NCI-H1092 treated with DMSO at 0.1 percent for 48 hours (cell line): Measurements from ENCODE around the gene TET3.
A peak's percentile ranks its signal among the peaks of the same experiment; 100 is the strongest.

ENCODE experiments used
- DNase-seq: peaks from one replicate; lab custom pipeline; 2025; lab: John Stamatoyannopoulos, UW

TET3 gene

DNA sequence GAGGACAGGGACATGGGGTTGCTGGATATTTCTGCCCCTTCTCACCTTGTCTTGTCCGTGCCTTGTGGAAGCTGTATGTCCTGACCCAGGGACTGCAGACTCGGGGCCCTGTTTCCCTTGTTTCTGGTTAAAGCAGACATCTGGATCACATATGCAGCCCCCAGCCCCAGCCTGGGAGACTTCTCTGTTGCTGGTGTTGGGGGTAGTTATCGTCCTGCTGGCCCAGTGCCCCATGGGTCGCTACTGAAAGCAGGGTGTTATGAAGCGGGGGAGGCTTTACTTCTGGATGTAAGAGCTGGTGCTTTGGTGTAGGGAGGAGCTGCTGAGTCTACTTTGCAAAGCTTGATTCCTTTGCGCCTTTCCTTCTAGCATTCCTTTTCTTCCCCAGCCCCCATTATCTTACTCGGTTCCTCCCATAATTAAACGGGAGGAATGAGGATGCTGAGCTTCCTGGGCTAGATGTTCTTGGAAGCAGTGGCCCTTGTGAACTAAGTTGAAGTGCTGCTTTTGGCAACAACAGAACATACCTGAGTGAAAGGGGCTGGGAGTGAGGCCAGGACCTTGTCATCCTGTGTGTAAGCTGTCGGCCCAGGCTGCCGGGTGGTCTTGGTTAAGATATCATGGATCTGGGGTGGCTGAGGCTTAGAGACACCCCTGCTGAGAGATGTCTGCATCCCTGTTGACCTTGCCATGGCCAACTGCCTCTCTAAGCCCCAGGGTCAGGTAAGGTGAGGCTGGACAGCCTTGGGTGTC is 3.4 kb downstream of the TET3 start:
- DNase-seq: no peak

DNA sequence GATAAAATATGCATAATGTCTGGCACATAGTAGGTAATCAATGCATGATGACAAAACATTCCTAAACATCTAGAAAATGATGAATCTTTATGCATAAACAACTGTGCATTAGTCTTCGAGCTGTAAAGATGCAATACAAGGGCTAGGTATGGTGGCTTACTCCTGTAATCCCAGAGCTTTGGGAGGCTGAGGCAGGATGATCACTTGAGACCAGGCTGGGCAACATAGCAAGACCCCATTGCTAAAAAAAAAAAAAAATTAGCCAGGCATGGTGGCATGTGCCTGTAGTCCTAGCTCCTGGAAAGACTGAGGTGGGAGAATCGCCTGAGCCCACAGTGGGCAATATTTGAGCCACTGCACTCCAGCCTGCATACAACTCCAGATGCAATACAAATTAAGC is 5.3 kb downstream of the TET3 start:
- DNase-seq: no peak

DNA sequence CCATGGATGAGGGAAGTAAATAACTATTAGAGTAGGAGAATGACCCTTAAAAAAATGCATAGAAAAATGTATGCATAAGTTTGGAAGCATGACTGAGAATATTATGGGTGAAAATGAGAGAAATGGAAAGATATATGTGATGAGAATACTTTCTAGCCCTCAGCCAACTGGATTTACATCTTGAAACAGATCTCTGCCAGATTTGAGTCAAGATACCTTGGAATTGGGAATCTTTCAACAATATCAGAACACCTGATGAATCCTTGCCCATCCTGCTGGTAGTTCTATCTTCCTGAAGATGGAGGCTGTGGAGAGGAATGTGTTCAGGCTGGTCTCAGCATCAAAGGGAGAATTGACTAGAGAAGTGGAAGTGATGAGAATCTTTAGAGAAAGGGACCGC is 5.8 kb downstream of the TET3 start:
- DNase-seq: no peak

DNA sequence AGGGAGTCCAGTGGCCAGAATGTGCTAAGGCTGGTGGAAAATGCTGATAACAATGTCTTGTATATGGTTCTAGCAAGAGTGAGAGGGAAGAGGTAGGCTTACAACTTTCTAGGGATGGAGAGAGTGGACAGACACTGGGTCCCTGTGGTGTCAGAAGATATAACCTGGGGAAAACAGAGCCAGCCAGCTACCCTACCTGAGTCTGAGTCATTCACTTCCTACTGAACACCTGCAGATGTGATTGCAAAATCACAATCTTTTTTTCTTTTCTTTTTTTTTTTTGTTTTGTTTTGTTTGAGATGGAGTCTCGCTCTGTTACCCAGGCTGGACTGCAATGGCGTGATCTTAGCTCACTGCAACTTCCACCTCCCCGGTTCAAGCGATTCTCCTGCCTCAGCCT is 7.3 kb downstream of the TET3 start:
- DNase-seq: no peak

DNA sequence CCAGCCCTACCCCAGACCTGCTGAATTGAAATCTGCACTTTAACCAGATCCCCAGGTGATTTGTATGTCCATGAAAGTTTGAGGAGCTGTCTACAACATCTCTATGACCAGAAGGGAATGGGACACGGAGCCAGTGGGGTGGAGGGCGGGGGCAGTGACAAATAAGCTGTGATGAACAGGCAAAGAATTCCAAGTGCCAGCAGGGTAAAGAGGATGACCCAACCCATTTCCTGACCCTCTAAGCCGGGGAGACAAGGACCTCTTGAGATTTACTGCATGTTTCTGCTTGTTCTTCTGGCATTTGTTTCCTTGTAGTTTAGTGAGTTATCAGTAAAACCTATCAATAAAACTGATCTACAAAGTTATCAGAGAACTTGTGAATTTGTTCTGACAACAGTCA is 8.7 kb downstream of the TET3 start:
- no peak for DNase-seq

DNA sequence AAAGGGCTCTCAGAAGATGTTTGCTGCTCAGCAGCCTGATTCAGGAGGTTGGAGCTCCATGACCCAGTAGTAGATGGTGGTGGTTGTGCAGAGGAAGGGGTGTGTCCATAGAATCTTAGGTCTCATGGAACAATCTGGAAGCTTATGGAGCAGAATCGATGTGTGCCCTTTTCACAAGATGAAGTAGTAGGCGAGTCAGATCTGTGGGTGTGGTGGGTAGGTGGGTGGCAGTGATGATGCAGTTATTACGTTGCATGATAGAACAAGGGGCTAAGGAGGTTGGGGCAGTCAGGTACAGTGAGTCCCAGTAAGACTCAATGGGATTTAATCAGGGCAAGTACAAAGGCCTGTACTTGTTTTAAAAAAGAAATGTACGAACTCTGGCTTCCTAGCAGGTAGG is 9.1 kb downstream of the TET3 start:
- DNase-seq: no peak

DNA sequence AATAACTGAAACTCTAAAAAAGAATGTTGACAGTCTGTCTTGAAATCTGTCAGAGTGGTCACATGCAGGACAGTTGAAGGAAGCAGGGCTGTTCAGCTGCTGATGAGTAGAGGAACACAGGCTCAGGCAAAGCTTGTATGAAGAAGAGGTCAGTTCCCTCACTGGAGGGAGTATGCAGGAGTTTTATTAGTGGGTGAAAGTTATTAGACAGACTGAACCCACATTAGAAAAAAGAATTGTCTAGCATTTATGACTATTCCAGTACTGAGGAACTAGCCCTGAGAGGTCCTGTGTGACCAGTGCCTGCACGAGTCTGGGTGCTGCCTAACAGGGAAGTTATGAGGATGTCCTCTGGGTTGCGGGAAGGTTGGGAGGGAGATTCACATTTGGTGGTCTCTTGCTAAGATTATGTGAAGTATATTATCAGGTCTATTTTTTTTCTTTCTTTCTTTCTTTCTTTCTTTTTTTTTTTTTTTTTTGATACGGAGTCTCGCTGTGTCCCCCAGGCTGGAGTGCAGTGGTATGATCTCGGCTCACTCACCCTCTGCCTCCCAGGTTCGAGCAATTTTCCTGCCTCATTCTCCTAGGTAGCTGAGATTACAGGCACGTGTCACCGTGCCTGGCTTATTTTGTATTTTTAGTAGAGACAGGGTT is 9.6 kb downstream of the TET3 start:
- DNase-seq: no peak

DNA sequence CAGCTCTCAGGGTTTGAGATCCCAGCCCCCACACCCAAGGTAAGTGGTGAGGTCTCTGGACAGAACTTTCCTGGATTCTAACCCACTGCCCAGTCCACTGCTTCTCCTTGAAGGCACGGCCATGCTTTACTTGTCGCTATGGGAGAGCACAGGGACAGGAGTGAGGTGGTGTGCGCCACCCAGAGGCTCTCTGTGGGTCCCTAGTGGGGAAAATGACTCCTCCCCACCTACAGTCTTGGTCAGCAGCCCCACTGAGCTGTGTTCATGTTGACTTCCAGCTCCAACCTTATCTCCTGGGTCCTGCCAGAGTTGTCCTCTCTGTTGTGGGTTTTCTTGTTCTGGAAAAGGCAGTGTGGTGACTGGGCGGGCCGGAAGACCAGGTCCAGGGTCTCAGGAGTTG is 11.1 kb downstream of the TET3 start:
- no peak for DNase-seq

DNA sequence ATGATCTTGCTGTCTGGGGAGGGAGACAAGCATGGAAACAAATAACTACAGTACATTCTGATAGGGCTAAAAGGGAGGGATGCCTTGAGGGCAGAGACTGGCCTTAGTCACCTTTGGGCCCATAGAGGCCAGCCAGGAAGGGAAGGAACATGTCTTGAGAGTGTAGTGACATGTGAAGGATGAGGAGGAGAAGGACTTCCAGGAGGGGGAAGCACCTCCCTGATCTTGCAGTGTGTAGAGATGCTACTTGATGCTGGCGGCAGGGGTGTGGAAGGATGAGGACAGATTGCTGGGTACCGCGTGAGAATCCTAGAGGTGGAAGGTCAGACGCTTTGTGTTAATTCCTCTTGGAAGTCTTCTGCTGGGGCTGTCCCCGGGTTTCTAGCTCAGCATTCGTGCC is 13.1 kb downstream of the TET3 start:
- DNase-seq: no peak

DNA sequence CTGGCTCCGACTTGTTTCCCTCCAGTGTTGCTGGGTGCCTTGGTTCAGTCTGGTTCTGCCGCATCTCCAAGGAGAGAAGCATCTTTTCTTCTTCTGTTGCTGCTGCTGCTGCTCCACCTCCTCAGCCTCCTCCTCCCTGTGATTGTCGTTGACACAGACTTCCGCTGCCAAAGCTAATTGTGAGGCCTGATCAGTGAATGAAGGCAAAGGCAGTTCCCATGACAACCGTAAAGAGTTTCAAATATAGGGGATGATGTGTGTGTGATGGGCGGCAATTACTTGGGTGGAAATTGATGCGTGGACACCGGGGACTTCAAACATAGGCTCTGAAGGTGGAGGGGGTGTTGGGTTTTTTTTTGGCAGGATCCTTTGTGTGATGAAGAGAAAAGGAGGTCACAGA is 13.7 kb downstream of the TET3 start:
- DNase-seq: no peak

DNA sequence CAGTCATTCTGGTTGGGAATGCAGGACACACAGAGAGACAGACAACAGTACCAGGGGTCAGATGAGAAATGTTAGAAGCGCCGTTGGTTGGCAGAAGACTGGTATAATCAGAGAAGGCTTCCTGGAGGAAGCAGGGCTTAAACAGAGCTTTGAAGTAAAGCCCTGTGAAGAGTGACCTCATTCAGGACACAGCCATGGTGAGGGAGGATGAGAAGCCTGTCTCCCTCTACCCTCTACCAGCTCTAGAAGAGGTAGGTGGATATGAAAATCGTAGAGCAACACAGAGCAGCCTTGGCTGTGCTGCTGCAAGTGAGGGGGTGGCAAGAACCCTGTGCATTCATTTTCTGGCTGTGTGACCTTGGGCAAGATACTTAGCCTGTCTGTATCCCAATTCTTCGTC is 14.2 kb downstream of the TET3 start:
- DNase-seq: no peak

DNA sequence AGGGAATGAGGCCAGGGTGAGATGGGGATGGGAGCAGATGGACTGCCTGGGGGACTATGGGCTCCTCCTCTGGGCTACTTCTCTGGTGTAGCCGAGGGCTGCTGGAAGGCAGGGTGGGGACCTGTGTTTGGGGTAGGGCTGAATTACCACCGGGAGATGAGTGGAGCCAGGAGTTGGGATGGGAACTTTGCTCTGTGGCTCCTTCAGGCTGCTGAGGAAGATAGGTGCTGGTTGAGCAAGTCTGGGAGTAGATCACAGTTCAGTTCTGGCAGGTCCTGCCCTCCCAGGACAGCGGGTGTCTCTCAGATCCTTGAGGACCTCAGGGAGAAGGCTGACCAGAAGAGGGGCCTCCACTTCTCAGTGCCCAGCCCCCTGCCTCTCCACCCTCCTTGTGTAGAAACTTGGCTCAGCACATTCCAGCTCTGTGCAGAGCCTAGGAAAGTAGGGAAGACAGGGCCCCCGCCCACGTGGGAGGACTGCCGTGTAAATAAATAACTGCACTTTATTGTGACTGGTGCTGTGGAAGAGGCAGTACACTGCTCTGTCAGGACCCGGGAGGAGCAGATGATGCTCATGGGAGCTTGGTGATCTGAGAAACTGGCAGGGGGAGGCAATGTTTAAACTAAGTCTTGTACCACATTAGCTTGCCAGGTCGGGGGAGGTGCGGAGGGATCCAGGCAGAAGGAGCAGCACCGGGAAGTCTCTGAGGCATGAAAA is 15.3 kb downstream of the TET3 start:
- DNase-seq: no peak

DNA sequence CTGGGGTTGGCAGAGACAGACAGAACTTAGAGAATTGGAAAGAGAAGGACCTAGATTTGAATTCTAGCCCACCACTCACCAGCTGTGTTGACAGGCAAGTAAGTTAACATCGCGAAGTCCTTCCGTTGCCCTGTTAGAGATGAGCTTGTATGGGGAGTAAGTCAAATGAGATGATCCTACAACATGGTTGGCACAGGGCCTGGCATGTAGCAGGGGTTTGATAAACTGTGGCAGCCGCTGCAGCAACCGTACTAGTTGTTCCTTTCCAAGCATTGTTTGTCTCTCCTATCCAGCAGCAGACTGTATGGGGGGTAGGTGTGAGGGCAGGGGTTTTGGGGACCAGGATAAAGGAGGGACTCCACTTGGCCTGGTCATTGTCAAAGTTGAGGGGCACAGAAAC is 16.0 kb downstream of the TET3 start:
- no peak for DNase-seq

DNA sequence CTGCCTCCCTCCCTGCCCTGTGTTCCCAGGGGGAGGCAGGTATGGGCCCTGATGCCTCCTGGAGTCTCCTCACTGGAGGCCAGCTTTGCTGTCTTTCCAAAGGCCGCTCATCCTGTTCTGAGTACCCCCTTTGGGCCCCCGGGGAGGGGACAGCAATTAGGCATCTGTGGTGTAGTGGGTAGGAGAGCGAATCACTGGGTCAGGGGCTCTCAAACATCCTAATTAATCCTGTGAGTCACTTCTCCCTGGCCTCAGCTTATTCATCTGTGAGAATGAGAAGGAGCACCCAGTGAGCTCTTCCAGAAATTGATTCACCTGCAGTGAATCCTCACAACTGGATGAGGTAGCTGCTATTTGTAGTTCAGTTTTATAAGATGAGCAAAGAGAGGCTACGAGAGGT is 16.4 kb downstream of the TET3 start:
- DNase-seq: no peak

DNA sequence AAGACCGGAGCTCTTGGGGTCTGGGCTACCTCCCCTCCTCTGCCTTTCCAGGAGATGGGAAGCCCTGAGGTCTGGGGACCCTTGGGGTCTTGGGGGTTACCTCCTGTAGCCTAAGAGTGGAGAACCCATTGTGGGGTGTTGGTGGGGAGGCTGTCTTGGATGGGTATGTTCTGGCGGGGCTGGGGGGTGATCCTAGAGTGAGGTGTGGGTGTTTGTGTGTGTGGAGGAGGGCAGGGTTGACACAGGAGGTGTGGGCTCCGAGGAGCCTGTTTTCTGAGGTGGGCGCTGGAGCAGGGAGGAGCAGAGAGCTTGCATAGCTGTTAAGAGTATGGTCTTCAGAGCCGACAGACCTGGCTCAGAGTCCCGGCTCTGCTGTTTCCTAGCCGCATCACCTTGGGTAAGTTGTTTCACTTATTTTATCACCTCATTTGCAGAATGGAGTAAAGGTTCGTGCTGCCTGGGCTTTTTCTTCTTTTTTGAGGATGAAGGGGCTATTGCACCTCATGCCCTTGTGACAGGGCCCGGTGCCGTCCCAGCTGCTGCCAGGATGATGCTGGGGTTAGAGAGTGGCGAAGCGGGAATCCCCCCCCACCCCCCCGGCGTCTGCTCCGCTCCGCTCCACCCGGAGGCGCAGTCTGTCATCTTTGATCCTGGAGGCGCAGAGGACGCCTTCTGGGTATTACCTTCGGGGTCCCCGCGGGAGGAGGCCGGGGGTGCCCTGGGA is 17.2 kb downstream of the TET3 start:
- no peak for DNase-seq

DNA sequence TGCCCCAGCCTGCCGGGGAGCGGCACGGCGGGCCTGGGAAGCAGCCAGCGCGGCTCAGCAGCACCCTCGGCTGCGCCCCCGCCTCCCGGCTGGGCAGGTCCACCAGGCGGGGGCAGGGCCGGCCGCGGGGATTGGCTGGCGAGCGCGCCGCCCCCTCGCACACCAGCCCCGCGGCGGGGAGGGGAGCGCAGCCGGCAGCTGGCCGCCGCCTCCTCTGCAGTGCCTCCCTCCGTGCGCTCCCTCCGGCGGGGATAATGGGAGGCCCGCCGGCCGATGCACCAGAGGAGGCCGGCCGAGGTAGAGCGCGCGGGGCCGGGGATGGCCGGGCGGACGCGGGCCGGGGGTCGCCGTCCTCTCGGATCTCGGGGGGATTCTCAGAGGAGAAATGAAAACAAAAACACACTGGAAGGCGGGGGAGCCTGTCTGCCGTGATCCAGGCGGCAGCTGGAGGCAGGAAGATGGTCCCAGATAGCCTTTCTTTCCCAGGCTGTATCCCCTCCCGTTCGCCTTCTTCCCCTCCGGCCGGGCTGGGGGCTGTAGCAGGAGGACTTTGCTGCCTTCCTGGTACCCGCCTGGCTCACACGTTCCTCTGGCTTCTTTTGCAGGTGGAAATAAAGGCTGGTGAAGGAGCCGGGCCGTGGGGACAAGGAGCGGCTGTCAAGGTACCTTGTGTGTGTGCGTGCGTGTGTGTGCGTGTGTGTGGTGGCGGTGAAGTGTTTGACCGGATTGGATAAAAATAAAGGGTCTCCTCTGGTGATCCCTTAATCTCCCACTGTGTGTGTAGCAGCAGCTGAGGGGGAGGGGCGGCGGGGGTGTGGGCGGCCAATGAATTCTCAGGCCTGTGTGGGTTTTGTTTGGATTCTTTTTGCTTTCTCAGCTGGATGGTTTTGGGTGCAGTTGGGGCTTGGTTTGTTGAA is 18.1 kb downstream of the TET3 start:
- DNase-seq: peak; percentile 68

DNA sequence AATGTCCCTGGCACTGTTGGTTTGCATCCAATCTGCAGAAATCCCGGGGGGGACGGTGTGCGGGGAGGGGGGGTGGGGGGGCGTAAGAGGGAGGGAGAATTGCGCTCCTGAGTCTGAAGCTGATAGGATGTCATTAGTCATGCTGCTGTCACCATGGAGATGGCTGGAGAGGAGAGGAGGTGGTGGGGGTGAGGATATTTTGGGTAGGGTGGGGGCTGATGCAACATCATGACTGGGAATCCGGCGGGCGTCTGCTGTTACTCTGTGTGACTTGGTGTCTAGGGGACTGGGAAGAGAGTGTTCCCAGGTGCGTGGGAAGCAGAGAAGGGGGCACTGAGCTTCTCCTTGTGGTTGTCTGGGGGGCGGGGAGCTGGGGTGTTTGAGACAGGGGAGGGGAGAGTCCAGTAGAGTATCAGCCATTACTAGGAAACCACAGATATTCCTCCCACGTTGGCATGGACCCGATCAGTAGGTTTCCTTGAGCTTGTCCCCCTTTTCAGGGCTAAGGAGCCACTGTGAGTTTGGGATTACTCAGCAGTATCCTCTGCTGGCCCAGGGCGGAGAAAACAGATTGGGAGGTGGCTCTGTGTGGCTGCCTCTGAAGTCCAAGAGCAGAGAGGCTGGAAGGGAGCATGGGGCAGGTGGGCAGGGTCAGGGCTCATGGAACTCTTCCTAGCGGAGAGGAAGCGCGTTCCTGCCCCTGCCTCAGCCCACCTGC is 18.9 kb downstream of the TET3 start:
- DNase-seq: no peak

DNA sequence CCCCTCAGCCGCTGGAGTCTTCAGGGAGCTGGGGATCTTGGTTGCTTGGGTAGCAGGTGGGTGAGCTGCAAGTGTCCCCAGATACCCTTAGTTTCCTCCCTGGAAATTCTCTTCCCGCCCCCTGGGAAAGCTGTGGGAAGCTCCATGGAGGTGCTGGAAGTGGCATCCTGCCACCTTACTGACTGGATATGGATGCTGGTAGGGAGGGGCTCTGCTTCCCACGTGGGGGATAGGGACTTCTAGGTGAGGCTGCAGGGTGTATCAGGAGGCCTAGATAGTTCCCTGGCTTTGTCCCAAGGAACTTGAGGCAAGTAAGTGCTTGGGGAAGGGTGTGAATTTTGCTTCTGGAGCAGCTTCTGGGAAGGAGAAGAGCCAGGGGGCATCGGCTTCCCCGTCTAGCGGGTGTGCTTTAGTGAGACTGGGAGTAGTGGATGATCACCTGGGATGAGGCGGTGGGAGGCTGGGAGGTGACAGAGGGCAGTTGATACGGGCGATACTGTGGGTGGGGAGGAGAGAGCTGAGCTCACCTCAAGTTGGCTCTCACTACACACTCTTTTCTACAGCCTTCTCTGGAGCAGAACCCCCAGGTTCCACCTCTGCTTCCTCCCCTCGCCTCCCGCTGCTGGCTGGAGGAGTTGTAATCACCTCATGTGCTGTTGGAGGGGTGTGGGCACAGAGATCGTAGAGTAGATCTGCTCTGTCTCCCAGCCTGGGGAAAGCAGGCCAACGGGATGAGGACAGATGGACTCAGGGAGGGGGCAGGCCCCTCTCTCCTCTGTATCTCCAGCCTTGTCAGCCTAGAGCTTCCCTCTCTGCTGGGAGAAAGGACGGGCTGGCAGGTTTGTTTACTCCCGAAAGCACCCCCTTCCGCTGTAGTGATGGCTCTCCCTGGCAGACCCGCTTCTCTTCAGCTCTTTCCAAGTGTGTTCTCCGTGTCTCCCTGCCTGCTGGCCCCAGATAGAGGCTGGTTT is 19.8 kb downstream of the TET3 start:
- no peak for DNase-seq

DNA sequence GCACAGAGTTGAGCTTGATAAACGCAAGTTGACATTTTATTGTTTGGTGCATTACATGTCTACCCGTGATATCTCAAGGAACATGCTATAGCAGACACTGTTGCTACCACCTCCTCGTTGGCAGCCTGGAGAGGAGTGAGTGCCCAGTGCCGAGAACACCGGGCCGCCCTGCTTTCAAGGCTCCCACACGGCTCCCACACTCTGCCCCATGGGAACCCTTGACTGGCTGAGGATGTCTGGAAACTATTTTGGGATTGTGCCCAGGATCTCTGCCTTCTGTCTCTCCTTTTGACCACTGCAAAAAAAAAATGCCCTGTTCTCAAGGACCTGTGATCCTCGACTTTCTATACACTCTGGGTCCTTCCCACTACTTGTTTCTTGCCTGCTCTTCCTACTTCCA is 21.1 kb downstream of the TET3 start:
- DNase-seq: no peak

DNA sequence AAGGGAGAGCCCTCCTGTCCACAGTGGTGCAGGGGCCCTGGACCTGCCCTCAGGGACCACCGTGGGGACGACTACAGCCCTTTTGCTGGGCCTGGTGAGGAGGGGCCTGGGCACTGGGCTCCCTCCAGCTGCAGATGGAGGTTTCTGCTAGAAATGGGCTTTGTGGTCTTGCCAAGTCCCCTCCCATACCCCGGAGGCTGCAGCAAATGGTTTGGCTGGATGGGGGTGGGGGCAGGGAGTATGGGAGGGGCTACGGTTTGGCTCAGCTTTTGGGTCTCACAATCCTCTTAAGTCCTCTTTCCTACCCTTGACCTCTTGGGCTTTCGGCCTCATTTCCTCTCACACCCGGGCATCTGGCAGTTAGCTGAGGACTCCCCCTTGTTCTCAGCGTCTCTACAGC is 21.7 kb downstream of the TET3 start:
- no peak for DNase-seq
